A673 (cell line): ENCODE results near the gene DDN. TPM values are rescaled to one million over a fixed set of nuclear protein-coding genes. Genes with fewer than 3 reads are reported as not detected.

Source experiments
- BruUV-seq: library from RNA; stranded (reverse); fragments of 400-500 nt; replicated peaks from 2 replicates; lab custom pipeline; 2021; lab: Mats Ljungman, UMichigan
- CTCF ChIA-PET: fragments of 300-600 bp; sonication (Branson Sonifier 250); formaldehyde crosslinking; loops from one replicate; lab custom pipeline; 2022; ENCODE audit warnings: antibody characterized with exemption; lab: Charles Lee
- POLR2A ChIA-PET: fragments of 300-600 bp; sonication (Branson Sonifier 250); formaldehyde crosslinking; loops from one replicate; lab custom pipeline; 2022; ENCODE audit warnings: antibody characterized with exemption; ENCODE audit not compliant: low non-redundant PET; lab: Charles Lee
- DNase-seq: peaks from one replicate; pipeline ENCODE4 v3.0.0-alpha.2; 2015; ENCODE audit warnings: low spot score
- H3K27ac ChIP-seq: fragments of 200-600 bp; sonication (generic); 2 replicates; pipeline ENCODE4 v1.5.1; 2016; ENCODE audit warnings: mixed run types, low read depth, mild to moderate bottlenecking, mixed read lengths, antibody characterized with exemption, low read length; ENCODE audit not compliant: poor library complexity, severe bottlenecking
- H3K27me3 ChIP-seq: fragments of 200-600 bp; sonication (generic); replicated peaks from 2 replicates; pipeline ENCODE4 v1.6.1; 2017; ENCODE audit warnings: mixed run types, low read depth, mild to moderate bottlenecking, mixed read lengths, antibody characterized with exemption, low read length; ENCODE audit not compliant: insufficient read depth, poor library complexity
- H3K36me3 ChIP-seq: fragments of 200-600 bp; sonication (generic); 2 replicates; pipeline ENCODE4 v1.6.1; 2016; ENCODE audit warnings: mixed run types, mild to moderate bottlenecking, mixed read lengths, antibody characterized with exemption, low read length; ENCODE audit not compliant: insufficient read depth, poor library complexity, severe bottlenecking
- H3K4me1 ChIP-seq: fragments of 200-600 bp; sonication (generic); 2 replicates; pipeline ENCODE4 v1.6.1; 2017; ENCODE audit warnings: mixed run types, mild to moderate bottlenecking, mixed read lengths, antibody characterized with exemption, low read length; ENCODE audit not compliant: insufficient read depth, poor library complexity, severe bottlenecking
- H3K4me3 ChIP-seq: fragments of 200-600 bp; sonication (generic); 2 replicates; pipeline ENCODE4 v1.5.1; 2016; ENCODE audit warnings: low read depth, mixed run types, mild to moderate bottlenecking, mixed read lengths, low read length; ENCODE audit not compliant: poor library complexity, severe bottlenecking
- H3K9me3 ChIP-seq: fragments of 200-600 bp; sonication (generic); 2 replicates; pipeline ENCODE4 v1.6.1; 2016; ENCODE audit warnings: mixed run types, low read depth, mild to moderate bottlenecking, mixed read lengths, antibody characterized with exemption, low read length; ENCODE audit not compliant: poor library complexity, severe bottlenecking
- EZH2 ChIP-seq: fragments of 200-600 bp; sonication (generic); IDR thresholded peaks from 2 replicates; pipeline ENCODE4 v1.6.1; 2017; ENCODE audit warnings: borderline replicate concordance, low read depth, mild to moderate bottlenecking, mixed read lengths, antibody characterized with exemption, low read length; ENCODE audit not compliant: poor library complexity, severe bottlenecking
- intact Hi-C: fragments of 100-400 bp; cut with micrococcal nuclease; formaldehyde crosslinking; loops from one replicate; pipeline ENCODE4 v1.10.0; 2022; ENCODE audit not compliant: unreplicated experiment
- total RNA-seq: library from RNA; stranded (reverse); gene quantifications from 2 replicates; pipeline ENCODE4 v1.2.3, GENCODE V29; 2021
- TF ChIP-seq, protein P1 (sequence below): fragments of 300-800, 200-600 bp; sonication (generic); conservative IDR thresholded peaks from 2 replicates; pipeline ENCODE4 v1.5.1; 2017; ENCODE audit warnings: low read depth, mild to moderate bottlenecking, antibody characterized with exemption, low read length, moderate library complexity, mixed read lengths

The DDN gene
- total RNA-seq, 1 experiment from 2014 or later: 2.7 TPM

DNA sequence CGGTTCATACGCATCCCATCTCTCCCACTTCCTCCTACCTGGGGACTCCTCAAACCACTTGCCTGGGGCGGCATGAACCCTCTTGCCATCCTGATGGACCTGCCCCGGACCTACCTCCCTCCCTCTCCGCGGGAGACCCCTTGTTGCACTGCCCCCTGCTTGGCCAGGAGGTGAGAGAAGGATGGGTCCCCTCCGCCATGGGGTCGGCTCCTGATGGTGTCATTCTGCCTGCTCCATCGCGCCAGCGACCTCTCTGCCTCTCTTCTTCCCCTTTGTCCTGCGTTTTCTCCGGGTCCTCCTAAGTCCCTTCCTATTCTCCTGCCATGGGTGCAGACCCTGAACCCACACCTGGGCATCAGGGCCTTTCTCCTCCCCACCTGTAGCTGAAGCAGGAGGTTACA, 17.4 kb downstream of the DDN start:
- H3K27me3 ChIP-seq: peaks cover 78% of the 10 kb centered on the region
- H3K36me3 ChIP-seq: no peaks in the 10 kb centered on the region
- H3K4me1 ChIP-seq: peaks cover 44% of the 10 kb centered on the region
- no peak overlapping the region for H3K27ac ChIP-seq
- intact Hi-C loops: no loop called here
- H3K9me3 ChIP-seq: no peaks in the 10 kb centered on the region
- POLR2A ChIA-PET: no interaction called here
- CTCF ChIA-PET: interaction anchor here (1.3 to 2.0 kb wide), 2 partner anchors 11 to 16 kb away, joined by 3 to 5 read pairs; no protein-coding TSS in a partner anchor
- no peak for DNase-seq
- peak overlapping the region; percentile 32 for H3K4me3 ChIP-seq
- no TSS peak for BruUV-seq
- TF ChIP-seq, protein P1, sequence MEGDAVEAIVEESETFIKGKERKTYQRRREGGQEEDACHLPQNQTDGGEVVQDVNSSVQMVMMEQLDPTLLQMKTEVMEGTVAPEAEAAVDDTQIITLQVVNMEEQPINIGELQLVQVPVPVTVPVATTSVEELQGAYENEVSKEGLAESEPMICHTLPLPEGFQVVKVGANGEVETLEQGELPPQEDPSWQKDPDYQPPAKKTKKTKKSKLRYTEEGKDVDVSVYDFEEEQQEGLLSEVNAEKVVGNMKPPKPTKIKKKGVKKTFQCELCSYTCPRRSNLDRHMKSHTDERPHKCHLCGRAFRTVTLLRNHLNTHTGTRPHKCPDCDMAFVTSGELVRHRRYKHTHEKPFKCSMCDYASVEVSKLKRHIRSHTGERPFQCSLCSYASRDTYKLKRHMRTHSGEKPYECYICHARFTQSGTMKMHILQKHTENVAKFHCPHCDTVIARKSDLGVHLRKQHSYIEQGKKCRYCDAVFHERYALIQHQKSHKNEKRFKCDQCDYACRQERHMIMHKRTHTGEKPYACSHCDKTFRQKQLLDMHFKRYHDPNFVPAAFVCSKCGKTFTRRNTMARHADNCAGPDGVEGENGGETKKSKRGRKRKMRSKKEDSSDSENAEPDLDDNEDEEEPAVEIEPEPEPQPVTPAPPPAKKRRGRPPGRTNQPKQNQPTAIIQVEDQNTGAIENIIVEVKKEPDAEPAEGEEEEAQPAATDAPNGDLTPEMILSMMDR: no peak
- no peak for TF ChIP-seq EZH2

DNA sequence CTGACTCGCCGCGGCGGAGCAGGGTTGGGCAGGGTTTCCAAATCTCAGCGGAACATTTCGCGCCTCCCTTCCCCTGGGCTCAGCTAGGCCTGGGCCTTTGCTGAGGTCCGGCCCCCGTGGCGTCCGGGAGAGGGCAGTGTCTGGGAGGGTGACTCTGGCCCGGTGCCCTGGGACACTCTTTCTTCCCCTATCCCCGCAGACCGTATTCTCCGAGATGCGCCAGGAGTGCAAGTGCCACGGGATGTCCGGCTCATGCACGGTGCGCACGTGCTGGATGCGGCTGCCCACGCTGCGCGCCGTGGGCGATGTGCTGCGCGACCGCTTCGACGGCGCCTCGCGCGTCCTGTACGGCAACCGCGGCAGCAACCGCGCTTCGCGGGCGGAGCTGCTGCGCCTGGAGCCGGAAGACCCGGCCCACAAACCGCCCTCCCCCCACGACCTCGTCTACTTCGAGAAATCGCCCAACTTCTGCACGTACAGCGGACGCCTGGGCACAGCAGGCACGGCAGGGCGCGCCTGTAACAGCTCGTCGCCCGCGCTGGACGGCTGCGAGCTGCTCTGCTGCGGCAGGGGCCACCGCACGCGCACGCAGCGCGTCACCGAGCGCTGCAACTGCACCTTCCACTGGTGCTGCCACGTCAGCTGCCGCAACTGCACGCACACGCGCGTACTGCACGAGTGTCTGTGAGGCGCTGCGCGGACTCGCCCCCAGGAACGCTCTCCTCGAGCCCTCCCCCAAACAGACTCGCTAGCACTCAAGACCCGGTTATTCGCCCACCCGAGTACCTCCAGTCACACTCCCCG, 18.0 kb downstream of the DDN start:
- DNase-seq: no peak
- TF ChIP-seq, protein P1: no peak
- TF ChIP-seq EZH2: peak; percentile 73
- no TSS peak for BruUV-seq
- Histone ChIP-seq H3K36me3 (no peaks in the 10 kb centered on the region), H3K27me3 (peaks cover 78% of the 10 kb centered on the region), H3K4me3 (peak overlapping the region; percentile 32), H3K9me3 (no peaks in the 10 kb centered on the region), H3K27ac (no peak overlapping the region), H3K4me1 (peaks cover 42% of the 10 kb centered on the region)
- ChIA-PET CTCF (interaction anchor here (1.3 kb wide), 1 partner anchor 17 kb away, joined by 3 read pairs; no protein-coding TSS in a partner anchor), POLR2A (no interaction called here)
- intact Hi-C loops: no loop called here

DNA sequence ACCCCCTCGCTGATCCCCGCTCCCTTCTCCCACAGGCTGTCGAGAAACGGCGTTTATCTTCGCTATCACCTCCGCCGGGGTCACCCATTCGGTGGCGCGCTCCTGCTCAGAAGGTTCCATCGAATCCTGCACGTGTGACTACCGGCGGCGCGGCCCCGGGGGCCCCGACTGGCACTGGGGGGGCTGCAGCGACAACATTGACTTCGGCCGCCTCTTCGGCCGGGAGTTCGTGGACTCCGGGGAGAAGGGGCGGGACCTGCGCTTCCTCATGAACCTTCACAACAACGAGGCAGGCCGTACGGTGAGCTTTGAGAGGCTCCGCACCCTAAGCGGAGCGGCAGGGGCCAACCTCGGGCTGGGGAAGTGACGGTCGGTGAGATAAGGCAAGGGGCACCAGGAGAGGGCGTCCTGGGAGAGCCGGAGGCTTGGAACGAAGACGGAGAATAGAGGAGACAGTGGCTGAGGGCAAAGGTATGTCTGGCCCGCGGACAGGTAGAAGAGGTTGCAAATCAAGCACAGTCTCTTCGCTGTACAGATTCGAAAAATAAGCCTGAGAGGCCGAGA, 18.7 kb downstream of the DDN start:
- POLR2A ChIA-PET: no interaction called here

More for the DNA sequence above, 18.7 kb downstream of the DDN start:
- peaks cover 35% of the 10 kb centered on the region for H3K4me1 ChIP-seq
- no TSS peak for BruUV-seq
- no peak overlapping the region for H3K27ac ChIP-seq
- TF ChIP-seq, protein P1: no peak; the same call in 1 of the 2 replicates
- TF ChIP-seq EZH2: peak; percentile 93
- H3K36me3 ChIP-seq: no peaks in the 10 kb centered on the region
- intact Hi-C loops: no loop called here
- H3K9me3 ChIP-seq: no peaks in the 10 kb centered on the region
- CTCF ChIA-PET: interaction anchor here (1.0 to 1.8 kb wide), 3 partner anchors 8 to 127 kb away, joined by 3 to 8 read pairs (median 4); no protein-coding TSS in a partner anchor
- no peak for DNase-seq
- peak overlapping the region; percentile 32 for H3K4me3 ChIP-seq
- peaks cover 78% of the 10 kb centered on the region for H3K27me3 ChIP-seq
